ENCODE data around the gene MACROH2A2. TPM values are rescaled to one million over a fixed set of nuclear protein-coding genes. Genes with fewer than 3 reads are reported as not detected.

Gene MACROH2A2
- total and polyA plus RNA-seq, 2 experiments from 2014 or later: 11.6 to 16.2 TPM

DNA sequence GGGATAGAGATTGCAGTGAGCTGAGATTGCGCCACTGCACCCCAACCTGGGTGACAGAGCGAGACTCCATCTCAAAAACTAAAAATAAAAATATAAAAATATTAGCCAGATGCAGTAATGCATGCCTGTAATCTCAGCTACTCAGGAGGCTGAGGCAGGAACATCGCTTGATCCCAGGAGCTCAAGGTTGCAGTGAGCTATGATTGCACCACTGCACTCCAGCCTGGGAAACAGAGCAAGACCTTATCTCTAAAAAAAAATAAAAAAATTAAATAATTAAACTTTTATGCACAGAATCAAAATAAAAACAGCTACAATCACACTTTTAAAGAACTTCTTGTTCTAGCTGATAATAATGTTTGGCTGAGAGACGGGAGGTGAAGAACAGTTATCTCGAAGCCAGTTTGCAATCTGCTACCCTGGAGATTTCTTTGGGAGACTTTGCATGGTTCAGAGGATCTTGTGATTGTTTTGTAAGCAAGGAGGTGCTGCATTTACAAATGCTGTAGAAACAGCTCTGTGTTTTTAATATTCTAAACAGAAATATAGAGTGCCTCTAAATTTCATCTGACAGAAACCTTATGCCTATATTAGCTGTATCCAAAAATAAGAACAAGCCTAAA, 19.9 kb upstream of the MACROH2A2 start:
- no peak overlapping the region for H3K4me3 ChIP-seq
- no peaks in the 10 kb centered on the region for H3K4me1 ChIP-seq (ENCODE audit: insufficient read depth)
- H3K27me3 ChIP-seq (ENCODE audit: insufficient read depth): peaks cover 13% of the 10 kb centered on the region; the same call in 1 of the 2 replicates
- H3K79me2 ChIP-seq (replicated peaks; ENCODE audit: insufficient read depth): no peaks in the 10 kb centered on the region
- no peaks in the 10 kb centered on the region for H3K9me2 ChIP-seq (ENCODE audit: insufficient read depth)
- H3K4me2 ChIP-seq: no peak overlapping the region
- peaks cover 5% of the 10 kb centered on the region; the same call in 1 of the 3 replicates for H3K36me3 Mint-ChIP-seq (ENCODE audit: low read depth)
- DNase-seq (ENCODE audit: low spot score) (no peak), ATAC-seq (no peak)
- no peak overlapping the region for H2AFZ ChIP-seq
- H3K4me1 Mint-ChIP-seq: peaks cover 2% of the 10 kb centered on the region; the same call in 1 of the 3 replicates
- no peak for TF ChIP-seq EZH2 (IDR thresholded peaks at IDR 0.05; ENCODE audit: low read depth, unreplicated experiment)
- no peak for TF ChIP-seq STAT1 (IDR thresholded peaks at IDR 0.05; ENCODE audit: unreplicated experiment)
- TF ChIP-seq EZH2phosphoT487 (IDR thresholded peaks at IDR 0.05; ENCODE audit: unreplicated experiment): no peak
- no peak for TF ChIP-seq ZNF114 (CRISPR knock-in tag; IDR thresholded peaks at IDR 0.05)
- no peak for TF ChIP-seq ZNF331 (CRISPR knock-in tag; IDR thresholded peaks at IDR 0.05; ENCODE audit: low read depth)
- no peak for TF ChIP-seq JUNB (IDR thresholded peaks at IDR 0.05; ENCODE audit: unreplicated experiment)
- no peak for TF ChIP-seq NANOG (IDR thresholded peaks at IDR 0.05; ENCODE audit: borderline replicate concordance)
- TF ChIP-seq, protein P1, sequence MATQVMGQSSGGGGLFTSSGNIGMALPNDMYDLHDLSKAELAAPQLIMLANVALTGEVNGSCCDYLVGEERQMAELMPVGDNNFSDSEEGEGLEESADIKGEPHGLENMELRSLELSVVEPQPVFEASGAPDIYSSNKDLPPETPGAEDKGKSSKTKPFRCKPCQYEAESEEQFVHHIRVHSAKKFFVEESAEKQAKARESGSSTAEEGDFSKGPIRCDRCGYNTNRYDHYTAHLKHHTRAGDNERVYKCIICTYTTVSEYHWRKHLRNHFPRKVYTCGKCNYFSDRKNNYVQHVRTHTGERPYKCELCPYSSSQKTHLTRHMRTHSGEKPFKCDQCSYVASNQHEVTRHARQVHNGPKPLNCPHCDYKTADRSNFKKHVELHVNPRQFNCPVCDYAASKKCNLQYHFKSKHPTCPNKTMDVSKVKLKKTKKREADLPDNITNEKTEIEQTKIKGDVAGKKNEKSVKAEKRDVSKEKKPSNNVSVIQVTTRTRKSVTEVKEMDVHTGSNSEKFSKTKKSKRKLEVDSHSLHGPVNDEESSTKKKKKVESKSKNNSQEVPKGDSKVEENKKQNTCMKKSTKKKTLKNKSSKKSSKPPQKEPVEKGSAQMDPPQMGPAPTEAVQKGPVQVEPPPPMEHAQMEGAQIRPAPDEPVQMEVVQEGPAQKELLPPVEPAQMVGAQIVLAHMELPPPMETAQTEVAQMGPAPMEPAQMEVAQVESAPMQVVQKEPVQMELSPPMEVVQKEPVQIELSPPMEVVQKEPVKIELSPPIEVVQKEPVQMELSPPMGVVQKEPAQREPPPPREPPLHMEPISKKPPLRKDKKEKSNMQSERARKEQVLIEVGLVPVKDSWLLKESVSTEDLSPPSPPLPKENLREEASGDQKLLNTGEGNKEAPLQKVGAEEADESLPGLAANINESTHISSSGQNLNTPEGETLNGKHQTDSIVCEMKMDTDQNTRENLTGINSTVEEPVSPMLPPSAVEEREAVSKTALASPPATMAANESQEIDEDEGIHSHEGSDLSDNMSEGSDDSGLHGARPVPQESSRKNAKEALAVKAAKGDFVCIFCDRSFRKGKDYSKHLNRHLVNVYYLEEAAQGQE (IDR thresholded peaks at IDR 0.05; ENCODE audit: unreplicated experiment): no peak
- TF ChIP-seq, protein P2, sequence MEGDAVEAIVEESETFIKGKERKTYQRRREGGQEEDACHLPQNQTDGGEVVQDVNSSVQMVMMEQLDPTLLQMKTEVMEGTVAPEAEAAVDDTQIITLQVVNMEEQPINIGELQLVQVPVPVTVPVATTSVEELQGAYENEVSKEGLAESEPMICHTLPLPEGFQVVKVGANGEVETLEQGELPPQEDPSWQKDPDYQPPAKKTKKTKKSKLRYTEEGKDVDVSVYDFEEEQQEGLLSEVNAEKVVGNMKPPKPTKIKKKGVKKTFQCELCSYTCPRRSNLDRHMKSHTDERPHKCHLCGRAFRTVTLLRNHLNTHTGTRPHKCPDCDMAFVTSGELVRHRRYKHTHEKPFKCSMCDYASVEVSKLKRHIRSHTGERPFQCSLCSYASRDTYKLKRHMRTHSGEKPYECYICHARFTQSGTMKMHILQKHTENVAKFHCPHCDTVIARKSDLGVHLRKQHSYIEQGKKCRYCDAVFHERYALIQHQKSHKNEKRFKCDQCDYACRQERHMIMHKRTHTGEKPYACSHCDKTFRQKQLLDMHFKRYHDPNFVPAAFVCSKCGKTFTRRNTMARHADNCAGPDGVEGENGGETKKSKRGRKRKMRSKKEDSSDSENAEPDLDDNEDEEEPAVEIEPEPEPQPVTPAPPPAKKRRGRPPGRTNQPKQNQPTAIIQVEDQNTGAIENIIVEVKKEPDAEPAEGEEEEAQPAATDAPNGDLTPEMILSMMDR (conservative IDR thresholded peaks at IDR 0.05; ENCODE audit: low read depth in 2 of 2): no peak
- TF ChIP-seq POLR2AphosphoS5 (IDR thresholded peaks at IDR 0.05; ENCODE audit: low read depth): no peak
- TF ChIP-seq CREB1 (CRISPR knock-in tag; IDR thresholded peaks at IDR 0.05; ENCODE audit: low read depth): no peak
- TF ChIP-seq, protein P3, sequence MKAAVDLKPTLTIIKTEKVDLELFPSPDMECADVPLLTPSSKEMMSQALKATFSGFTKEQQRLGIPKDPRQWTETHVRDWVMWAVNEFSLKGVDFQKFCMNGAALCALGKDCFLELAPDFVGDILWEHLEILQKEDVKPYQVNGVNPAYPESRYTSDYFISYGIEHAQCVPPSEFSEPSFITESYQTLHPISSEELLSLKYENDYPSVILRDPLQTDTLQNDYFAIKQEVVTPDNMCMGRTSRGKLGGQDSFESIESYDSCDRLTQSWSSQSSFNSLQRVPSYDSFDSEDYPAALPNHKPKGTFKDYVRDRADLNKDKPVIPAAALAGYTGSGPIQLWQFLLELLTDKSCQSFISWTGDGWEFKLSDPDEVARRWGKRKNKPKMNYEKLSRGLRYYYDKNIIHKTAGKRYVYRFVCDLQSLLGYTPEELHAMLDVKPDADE (IDR thresholded peaks at IDR 0.05): no peak
- TF ChIP-seq, protein P4, sequence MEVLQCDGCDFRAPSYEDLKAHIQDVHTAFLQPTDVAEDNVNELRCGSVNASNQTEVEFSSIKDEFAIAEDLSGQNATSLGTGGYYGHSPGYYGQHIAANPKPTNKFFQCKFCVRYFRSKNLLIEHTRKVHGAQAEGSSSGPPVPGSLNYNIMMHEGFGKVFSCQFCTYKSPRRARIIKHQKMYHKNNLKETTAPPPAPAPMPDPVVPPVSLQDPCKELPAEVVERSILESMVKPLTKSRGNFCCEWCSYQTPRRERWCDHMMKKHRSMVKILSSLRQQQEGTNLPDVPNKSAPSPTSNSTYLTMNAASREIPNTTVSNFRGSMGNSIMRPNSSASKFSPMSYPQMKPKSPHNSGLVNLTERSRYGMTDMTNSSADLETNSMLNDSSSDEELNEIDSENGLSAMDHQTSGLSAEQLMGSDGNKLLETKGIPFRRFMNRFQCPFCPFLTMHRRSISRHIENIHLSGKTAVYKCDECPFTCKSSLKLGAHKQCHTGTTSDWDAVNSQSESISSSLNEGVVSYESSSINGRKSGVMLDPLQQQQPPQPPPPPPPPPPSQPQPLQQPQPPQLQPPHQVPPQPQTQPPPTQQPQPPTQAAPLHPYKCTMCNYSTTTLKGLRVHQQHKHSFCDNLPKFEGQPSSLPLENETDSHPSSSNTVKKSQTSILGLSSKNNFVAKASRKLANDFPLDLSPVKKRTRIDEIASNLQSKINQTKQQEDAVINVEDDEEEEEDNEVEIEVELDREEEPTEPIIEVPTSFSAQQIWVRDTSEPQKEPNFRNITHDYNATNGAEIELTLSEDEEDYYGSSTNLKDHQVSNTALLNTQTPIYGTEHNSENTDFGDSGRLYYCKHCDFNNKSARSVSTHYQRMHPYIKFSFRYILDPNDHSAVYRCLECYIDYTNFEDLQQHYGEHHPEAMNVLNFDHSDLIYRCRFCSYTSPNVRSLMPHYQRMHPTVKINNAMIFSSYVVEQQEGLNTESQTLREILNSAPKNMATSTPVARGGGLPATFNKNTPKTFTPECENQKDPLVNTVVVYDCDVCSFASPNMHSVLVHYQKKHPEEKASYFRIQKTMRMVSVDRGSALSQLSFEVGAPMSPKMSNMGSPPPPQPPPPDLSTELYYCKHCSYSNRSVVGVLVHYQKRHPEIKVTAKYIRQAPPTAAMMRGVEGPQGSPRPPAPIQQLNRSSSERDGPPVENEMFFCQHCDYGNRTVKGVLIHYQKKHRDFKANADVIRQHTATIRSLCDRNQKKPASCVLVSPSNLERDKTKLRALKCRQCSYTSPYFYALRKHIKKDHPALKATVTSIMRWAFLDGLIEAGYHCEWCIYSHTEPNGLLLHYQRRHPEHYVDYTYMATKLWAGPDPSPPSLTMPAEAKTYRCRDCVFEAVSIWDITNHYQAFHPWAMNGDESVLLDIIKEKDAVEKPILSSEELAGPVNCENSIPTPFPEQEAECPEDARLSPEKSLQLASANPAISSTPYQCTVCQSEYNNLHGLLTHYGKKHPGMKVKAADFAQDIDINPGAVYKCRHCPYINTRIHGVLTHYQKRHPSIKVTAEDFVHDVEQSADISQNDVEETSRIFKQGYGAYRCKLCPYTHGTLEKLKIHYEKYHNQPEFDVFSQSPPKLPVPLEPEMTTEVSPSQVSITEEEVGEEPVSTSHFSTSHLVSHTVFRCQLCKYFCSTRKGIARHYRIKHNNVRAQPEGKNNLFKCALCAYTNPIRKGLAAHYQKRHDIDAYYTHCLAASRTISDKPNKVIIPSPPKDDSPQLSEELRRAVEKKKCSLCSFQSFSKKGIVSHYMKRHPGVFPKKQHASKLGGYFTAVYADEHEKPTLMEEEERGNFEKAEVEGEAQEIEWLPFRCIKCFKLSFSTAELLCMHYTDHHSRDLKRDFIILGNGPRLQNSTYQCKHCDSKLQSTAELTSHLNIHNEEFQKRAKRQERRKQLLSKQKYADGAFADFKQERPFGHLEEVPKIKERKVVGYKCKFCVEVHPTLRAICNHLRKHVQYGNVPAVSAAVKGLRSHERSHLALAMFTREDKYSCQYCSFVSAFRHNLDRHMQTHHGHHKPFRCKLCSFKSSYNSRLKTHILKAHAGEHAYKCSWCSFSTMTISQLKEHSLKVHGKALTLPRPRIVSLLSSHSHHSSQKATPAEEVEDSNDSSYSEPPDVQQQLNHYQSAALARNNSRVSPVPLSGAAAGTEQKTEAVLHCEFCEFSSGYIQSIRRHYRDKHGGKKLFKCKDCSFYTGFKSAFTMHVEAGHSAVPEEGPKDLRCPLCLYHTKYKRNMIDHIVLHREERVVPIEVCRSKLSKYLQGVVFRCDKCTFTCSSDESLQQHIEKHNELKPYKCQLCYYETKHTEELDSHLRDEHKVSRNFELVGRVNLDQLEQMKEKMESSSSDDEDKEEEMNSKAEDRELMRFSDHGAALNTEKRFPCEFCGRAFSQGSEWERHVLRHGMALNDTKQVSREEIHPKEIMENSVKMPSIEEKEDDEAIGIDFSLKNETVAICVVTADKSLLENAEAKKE (CRISPR knock-in tag; IDR thresholded peaks at IDR 0.05): no peak
- peaks cover 10% of the 10 kb centered on the region for H3K9me3 Mint-ChIP-seq
- no peak overlapping the region for H3K4me3 Mint-ChIP-seq
- peaks cover 3% of the 10 kb centered on the region for H3K36me3 ChIP-seq (ENCODE audit: insufficient read depth)
- H3K27me3 Mint-ChIP-seq (ENCODE audit: insufficient read depth, low read depth, poor library complexity): no peaks in the 10 kb centered on the region
- no peaks in the 10 kb centered on the region for H3F3A ChIP-seq (replicated peaks; ENCODE audit: low read depth)
- H3K27ac ChIP-seq (ENCODE audit: low read depth): no peak overlapping the region
- no peak overlapping the region for H3K27ac Mint-ChIP-seq
- no peaks in the 10 kb centered on the region for H4K20me1 ChIP-seq (replicated peaks; ENCODE audit: insufficient read depth)

All from GM23338 (cell line).